C1 segment of cervical spinal cord (tissue), 14 donors: ENCODE measurements around the gene ITLN1.
"Not testable (repeated sequence)": the region's sequence is repeated elsewhere in the genome, so short reads cannot be mapped to it uniquely, and the experiment has no call there.

Experiments used
- DNase-seq, 14 donors: peaks; one replicate each; lab custom pipeline; 2025; lab: John Stamatoyannopoulos, UW

The ITLN1 gene

DNA sequence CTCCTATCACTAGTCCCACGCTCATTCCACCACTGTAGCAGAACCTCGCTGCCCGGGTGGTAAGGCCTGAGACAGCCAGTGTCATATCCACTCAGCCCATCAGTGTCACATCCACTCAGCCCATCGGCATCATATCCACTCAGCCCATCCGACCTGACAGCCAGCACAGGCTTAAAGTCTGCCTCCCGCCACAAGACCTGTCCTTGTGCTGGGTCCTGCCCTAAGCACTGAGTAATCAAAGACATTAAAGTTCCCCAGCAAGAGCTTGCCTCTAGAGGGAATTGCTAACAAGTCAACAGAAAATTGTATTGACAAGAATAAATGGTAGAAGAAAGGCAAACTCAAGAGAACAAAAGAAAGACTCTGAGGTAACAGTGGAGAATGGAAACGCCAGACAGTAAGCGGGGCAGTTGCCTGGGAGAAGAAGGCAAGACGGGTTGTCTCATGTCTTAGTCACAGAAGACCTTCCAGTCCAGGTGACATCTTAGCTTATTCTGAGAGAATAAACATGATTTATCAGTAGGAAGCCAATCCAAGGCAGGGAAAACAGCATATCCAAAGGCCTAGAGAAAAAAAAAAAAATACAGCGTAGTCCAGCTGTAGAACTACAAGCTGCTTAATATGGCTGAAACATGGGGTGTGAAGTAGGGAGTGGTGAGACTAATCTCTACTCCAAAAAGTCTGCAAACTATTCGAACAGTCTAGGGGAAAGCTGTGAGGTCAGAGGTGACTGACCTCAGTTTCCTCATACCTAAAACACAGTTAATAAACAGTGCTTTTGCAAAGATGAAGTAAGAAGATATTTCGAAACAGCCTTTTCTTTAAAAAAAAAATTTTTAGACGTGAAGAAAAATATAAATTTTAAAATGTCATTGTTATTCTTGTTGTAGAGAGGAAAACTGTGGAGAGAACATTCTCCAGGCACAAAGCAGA lies 1.1 kb downstream of the ITLN1 start:
- no peak for DNase-seq

DNA sequence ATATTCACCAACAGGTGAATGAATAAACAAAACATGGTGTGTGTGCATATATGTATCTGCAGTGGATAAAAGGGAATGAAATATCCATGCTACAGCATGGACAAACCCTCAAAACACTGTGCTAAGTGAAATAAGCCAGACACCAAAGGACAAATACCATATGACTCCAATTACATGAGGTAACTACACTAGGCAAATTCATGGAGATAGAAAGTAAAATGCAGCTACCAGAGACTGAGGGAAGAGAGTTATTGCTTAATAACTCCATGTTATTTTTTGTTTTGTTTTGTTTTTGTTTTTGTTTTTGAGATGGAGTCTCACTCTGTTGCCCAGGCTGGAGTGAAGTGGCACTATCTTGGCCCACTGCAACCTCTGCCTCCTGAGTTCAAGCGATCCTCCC lies 2.4 kb downstream of the ITLN1 start:
- DNase-seq: no peak

DNA sequence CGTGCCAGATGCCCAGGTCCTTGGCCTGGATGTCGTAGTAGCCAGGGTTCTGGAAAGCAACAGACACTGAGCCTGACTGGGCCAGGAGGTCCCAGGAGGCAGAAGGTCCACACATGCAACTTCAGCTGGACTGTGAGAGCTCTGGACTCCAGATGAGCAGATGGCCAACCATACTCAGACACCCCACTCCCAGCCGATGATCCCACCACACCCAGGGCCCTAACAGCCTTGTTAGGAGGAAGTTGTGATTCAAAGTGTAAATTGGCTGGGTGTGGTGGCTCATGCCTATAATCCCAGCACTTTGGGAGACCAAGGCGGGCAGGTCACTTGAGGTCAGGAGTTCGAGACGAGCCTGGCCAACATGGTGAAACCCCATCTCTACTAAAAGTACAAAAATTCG lies 3.7 kb downstream of the ITLN1 start:
- not testable (repeated sequence) for DNase-seq

DNA sequence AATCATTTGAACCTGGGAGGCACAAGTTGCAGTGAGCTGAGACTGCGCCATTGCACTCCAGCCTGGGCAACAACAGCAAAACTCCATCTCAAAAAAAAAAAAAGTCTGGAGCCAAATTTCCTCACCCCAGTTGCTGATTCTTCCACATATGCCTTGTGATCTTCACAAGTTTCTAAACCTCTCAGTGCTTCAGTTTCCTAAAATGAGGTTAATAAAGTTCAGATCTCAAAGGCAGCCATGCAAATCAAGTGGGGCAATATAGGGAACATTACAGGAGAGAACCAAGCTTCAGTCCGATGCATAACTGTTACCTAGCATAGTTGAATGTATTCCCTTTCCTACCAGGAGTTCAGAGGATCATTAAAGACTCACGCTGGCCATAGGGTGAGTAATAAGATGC lies 4.8 kb downstream of the ITLN1 start:
- DNase-seq: no peak

DNA sequence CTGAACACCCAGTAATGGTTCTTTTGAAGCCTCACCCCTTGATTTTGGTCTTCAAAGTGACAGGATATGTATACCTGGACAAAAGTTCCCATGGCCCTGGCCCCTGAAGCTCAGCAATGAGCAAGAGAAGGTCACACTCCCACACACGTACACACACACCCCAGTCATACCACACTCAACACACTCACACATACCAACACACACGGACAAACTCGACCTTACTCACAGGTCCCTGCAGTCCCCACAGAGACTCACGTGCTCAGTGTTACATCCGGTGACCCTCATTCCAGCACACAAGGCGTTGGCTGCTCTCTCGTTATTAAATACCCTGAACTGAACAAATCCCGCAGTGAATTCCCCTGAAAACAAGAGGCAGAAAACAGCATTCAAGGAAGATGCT lies 5.9 kb downstream of the ITLN1 start:
- no peak for DNase-seq

DNA sequence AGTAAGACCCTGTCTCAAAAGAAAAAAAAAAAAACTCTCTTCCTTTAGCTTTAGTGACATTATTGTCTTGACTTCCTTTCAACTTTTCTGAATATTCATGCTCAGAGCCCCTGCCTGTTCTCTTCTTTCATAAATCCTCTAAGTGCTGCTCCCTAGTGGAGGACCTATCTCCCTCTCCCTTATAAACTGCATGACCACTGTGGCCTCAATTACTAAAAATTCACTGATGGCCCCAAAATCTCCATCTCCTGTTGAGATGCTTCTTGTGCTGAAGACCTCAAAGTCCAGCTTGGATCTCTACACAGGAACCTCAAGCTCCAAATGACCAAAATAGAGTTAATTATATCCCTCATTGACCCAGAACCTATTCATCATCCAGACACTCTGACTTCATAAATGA lies 7.8 kb downstream of the ITLN1 start:
- DNase-seq: no peak

DNA sequence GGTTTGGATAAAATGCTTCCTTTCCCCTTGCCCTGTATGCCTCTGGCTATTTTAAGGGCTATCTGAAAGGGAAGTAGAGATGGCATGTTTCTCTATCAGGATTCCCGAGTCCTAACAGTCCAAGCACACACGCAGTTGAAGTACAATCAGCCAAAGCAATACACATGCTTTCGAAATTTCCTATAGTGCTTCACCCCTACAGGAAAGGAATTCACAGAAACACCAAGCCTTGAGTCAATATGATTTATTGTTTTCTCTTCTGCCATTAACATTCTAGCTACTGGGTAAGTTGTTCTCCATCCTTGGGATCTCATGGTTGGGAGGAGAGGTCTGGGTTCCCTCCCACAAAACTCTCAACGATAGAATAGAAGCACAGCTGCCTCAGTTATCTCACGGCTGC lies 8.7 kb downstream of the ITLN1 start:
- DNase-seq: no peak

DNA sequence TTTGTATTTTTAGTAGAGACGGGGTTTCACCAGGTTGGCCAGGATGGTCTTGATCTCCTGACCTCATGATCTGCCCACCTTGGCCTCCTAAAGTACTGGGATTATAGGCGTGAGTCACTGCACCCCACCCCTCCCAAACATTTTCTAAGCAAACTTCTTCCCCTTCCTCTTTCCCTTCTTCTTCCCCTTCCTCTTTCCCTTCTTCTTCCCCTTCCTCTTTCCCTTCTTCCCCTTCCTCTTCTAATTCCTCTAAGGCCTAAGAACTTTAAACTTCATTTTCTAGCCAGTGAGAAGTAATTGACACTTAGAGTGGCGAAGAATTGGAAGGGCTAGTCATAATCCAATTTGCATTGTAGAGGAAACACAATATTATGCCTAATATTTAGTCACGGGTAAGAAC lies 9.4 kb downstream of the ITLN1 start:
- not testable (repeated sequence) for DNase-seq

DNA sequence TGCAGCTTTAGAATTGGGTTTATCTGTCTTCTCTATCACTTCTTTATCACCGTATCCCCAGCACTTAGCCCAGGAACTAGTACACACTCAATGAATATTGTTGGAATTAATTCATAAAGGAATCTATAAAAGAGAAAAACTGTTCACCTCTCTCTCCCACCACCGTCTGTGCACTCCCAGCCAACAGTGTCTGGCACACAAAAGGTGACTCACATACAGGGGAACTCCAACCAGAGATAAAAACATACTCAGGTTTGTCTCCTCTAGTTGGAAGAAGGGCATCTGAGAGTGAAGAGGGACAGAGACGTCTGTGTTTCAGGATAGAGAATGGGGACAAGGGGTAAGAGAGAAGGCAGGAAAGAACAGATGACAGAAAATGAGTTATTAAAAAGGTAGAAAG lies 10.0 kb downstream of the ITLN1 start:
- no peak for DNase-seq

DNA sequence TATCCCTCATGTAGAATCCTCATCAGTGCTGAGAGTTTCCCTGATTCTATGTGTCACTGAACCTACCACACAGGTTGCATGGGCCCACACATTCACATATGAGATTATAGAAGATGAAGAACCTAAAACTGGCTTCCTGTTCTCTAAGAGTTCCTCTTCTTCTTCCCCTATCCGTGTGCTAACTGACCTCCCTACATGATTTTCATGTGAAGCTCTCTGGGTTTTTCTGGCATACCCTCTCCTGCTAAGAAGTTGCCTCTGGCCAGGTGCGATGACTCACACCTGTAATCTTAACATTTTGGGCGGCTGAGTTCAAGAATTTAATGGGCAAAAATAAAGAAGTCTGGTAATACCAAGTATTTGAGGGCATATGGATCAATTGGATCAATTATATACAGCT lies 16.8 kb downstream of the ITLN1 start:
- no peak for DNase-seq

DNA sequence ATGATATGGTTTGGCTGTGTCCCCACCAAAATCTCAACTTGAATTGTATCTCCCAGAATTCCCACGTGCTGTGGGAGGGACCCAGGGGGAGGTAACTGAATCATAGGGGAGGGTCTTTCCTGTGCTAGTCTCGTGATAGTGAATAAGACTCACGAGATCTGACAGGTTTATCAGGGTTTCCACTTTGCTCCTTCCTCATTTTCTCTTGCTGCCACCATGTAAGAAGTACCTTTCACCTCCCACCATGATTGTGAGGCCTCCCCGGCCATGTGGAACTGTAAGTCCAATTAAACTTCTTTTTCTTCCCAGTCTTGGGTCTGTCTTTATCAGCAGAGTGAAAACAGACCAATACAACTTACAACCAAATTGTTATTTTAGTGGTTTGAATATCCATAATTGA lies 17.3 kb downstream of the ITLN1 start:
- DNase-seq: not testable (repeated sequence)

DNA sequence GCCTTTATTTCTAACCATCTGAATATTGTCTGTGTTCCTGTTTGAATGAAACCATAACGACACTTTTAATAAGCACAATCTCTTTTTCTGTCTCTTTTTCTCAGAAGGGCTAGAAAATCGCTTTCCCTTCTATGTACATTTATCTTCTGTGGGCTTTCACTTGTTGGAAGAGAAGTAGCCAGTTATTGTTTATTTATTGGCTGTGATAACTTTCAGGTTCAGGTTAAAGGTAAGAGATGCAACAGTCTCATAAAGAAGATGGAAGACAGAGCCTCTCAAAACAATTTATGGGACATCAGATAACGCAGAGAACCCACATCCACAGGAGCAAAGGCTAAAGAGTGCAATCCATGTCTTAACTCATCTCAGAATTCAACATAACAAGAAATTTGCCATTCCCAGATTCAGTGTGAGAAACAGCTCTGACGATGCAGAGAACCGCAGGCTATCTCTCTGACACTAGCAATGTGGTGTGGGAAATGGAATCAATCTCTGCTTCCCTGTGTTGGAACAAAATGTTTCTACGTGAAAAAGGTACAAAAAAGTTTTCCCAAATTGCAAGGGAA lies 18.2 kb downstream of the ITLN1 start:
- no peak for DNase-seq

DNA sequence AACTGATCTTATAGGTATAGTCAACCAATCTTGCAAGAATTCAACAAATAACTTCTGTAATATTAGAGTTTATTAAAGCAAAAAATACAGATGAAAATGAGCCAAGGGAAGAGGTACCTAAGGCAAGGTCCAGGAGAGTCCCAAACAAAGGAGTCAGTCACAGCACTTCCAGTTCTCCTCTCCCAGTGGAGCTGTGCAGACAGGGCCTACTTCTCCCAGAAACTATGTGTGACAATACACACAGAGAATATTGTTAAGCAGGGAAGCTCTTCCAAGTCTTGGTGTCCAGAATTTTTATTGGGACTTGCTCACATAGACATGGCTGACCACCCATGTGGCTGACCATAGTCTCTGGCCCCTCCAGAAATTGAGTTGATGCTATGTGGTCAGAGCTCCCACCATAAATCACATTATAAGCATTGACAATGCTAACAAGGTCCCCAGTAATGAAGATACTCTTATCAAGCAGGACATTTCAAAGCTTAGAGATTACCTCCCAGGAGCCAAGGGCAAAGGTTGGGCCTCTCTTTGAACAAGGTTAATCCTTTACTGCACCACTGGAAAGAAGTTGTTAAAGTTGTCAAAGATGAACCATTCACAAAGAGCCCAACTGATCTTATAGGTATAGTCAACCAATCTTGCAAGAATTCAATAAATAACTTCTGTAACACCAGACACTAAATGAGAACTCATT lies 18.8 kb downstream of the ITLN1 start:
- DNase-seq: no peak

DNA sequence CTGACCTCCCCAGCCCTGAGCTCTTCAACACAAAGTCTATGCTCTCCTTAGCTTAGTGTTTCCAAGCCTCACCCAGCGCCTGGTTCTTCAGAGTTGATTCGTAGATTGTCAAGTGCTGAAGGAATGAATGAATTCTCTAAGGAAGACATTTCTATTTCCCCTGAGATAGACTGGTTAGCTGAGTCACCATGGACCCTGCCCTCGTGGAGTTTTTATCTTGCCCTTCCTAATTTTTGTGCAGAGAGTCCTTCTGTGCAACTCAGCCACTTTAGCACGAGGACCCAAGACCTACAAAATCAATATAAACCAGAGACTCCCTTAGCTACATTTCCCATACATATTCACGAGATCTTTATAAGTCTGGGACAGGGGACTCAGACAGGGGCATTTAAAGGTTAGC lies 19.6 kb downstream of the ITLN1 start:
- DNase-seq: no peak

DNA sequence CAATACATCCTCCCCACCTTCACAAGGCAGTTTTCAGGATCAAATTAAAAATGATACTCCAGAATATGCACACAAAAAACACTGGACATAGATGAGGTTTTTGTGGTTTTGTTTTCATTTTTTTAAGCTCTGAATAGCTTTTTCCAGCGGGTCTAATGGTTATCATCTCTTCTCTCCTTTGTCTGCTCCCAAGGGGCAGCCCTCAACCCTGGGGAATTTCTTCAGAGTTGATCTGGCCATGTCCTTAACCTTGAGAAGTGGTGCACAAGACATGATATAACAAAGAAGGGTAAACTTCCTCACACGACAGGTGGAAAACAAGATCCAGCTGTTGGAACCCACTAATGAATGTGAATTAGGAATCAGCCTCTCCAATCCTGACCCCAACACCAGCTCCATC lies 20.8 kb downstream of the ITLN1 start:
- no peak for DNase-seq

DNA sequence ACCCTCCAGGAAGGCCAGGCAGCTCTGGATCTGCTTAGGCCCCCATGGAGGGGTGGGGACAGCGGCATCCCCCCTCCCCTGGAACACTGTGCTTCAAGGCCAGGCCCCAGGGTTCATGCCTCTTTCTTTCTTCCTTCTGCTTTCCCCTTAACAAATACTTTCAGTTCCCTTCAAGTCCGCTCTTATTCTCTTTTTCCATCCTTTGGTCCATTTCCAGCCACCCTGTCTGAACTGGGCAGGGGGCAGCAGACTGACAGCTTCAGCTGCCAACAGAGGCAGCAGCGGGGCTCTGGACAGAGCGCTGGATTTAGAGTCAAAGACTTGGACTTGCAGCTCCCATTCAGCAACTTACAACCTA lies 21.2 kb downstream of the ITLN1 start:
- DNase-seq: peak in 3 of 14 donors; percentile 2 to 16 (median 3)

DNA sequence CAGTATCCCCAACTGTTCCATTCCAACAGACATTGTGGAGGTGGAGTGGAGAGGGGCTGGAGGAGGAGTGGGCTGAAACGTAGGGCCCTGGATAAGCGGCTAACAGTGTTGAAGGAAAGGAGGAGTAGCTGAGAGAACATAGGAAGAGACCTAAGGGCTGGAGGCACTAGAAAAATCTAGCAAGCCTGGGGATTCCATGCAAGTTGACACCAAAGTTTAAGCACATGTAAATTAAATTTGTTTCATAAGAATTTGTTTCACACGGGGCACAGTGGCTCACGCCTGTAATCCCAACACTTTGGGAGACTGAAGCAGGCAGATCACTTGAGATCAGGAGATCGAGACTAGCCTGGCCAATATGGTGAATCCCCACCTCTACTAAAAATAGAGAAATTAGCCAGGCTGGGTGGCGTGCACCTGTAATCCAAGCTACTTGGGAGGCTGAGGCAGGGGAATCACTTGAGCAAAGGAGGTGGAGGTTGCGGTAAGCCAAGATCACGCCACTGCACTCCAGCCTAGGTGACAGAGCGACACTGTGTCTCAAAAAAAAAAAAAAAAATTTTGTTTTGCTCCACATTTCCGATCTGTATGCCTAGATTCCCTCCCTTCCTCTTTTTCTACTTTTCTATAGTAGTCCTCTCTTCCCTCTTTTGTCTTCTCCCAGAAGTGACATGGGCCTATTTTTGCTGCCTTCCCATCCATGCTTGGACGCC lies 21.8 kb downstream of the ITLN1 start:
- no peak for DNase-seq

DNA sequence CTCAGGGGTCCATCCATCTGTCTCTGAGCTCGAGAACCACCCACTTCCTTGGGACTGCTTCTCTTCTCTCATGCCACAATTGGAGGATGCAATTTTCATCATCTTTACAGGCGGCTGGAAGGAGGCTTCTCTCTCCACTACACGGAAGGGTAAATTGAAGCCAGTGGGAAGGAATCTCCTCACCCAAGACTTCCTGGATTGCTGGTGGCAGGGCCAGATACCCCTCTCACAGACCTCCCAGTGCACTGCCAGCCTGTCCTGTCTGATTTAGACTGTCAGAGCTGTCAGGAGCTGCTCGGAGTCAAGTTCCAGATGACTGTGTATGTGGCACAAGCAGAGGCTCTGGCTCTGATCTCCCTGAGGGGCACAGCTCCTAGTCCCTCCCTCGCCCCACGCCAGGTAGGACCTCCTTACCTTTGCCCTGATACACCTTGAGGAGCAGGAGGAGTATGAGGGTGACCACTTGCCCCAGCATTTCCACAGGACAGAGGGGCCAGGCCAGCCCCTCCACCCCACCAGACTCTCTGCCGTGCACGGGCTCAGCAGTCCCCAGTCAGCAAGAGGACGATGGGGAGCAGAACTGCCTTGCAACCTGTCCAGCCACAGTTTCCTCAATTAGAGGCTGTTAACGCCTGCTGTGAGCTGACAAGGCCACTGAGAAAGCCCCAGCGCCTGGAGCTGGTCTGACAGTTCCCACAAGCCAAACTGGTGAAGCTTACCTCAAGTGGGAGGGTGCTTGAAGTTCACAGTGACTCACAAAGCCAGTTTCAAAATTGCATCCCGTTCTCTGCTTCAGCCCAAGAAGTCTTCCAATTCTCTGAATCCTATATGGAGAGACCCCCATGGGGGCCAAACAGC lies 22.5 kb downstream of the ITLN1 start, which contains the start of gene CD244:
TSS of gene CD244 (minus strand) at position 685 of the 858 bp plus-strand sequence. CDS start at position 475, 210 bp downstream.
- peak in 3 of 14 donors; percentile 4 to 12 (median 6) for DNase-seq

DNA sequence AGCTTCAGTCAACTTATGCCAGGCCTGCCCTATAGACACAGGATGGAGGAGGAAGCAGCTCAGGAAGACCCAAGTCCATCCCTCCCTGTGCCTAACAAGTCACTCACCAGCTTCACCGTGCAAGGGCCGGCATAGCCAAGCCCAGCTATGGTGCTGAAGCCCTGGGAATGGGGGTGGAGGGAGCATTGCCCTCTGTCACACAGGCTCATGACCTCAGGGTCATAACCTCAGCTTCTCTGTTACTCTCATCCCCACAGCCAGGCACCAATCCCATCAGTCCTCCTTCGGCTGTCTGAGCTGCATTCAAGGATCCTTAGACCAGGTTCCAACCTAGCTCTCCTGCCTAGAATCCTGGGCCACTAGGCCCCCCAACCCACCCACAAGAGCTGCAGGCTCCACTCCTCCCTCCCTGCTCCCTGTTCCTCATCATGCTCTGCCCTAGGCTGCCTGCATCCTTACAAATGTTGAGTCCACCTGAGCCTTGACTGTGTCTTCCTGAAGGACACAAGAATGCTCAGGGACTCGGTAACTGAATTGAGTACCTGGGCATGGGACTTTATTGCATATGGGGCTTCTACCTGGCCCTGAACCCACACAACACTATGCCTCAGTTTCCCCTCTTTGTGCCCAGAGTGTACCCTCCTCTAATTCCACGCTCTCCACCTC lies 24.0 kb downstream of the ITLN1 start:
- no peak for DNase-seq

DNA sequence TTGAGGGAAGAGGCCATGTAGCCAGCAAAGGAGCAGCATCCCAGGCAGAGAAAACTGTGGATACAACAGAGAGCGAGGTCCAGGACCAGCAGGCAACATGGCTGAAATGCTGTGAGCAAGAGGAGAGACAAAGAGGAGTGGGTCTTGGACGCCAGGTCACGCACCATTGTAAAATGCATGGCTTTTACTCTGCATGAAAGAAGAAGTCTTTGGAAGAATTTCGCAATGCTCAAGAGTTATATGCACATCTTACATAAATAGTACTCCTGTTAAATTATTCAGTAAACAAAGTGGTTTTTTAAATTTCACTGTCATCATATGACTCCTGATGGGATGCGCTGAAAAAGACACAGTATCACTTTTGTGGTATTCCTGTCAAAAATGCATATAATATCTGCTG lies 25.8 kb downstream of the ITLN1 start:
- DNase-seq: no peak
